BJ (cell line): ENCODE results near the gene FPR3. TPM values are rescaled to one million over a fixed set of nuclear protein-coding genes. Genes with fewer than 3 reads are reported as not detected.

Experiments
- CTCF ChIA-PET: fragments of 350-600 bp; formaldehyde crosslinking; extraction: SDS; loops from one replicate; lab custom pipeline; 2021; ENCODE audit warnings: antibody characterized with exemption, inconsistent platforms; lab: Yijun Ruan, JAX
- POLR2A ChIA-PET: fragments of 300-600 bp; sonication (Branson Sonifier 250); formaldehyde crosslinking; extraction: SDS; loops from one replicate; lab custom pipeline; 2021; ENCODE audit warnings: antibody characterized with exemption; lab: Charles Lee
- DNase-seq: peaks from one replicate; pipeline ENCODE4 v3.0.0-alpha.2; 2011; ENCODE audit warnings: low read depth
- H3K27me3 ChIP-seq: 2 replicates; pipeline ENCODE4 v1.6.0; 2011; ENCODE audit warnings: low read length; ENCODE audit not compliant: control insufficient read depth, insufficient read depth
- H3K36me3 ChIP-seq: 2 replicates; pipeline ENCODE4 v1.5.1; 2011; ENCODE audit warnings: low read length; ENCODE audit not compliant: control insufficient read depth, insufficient read depth
- H3K4me3 ChIP-seq: 2 replicates; pipeline ENCODE4 v1.5.1; 2011; ENCODE audit warnings: low read depth, mild to moderate bottlenecking, control low read depth, low read length
- polyA plus RNA-seq: library from polyadenylated mRNA; depleted of rRNA; stranded (reverse); fragments of >200 nt; gene quantifications from 2 replicates; pipeline ENCODE4 v1.2.3, GENCODE V29; 2011
- TF ChIP-seq, protein P1 (sequence below): IDR thresholded peaks from 2 replicates; pipeline ENCODE4 v1.5.1; 2011; ENCODE audit warnings: low read depth, mild to moderate bottlenecking, control low read depth, inconsistent platforms, low read length, moderate library complexity; ENCODE audit not compliant: insufficient read depth

FPR3 gene
- polyA plus RNA-seq, 1 experiment: not detected

DNA sequence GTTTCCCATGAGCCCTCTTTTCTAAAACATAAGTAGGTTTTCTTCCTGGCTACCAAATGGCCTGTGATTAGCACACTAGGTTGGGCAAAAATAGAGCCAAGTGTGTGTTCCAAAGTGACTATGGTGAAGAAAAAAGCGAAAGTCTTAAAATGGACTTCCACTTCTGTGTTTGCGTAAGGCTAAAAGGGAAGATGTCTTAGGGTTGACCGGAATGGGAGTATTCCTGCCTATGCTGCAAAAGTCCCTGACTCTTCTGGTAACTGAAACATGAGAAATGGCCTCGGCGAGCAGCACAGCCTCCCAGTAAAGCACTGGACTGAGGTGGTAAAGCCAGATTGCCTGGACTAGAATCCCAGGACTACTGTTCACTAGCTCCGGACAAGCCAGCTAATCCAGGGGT lies 40.8 kb upstream of the FPR3 start:
- CTCF ChIA-PET: interaction anchor here (1.7 kb wide), 1 partner anchor 24 kb away, joined by 4 read pairs; no protein-coding TSS in a partner anchor
- no peak for DNase-seq
- TF ChIP-seq, protein P1, sequence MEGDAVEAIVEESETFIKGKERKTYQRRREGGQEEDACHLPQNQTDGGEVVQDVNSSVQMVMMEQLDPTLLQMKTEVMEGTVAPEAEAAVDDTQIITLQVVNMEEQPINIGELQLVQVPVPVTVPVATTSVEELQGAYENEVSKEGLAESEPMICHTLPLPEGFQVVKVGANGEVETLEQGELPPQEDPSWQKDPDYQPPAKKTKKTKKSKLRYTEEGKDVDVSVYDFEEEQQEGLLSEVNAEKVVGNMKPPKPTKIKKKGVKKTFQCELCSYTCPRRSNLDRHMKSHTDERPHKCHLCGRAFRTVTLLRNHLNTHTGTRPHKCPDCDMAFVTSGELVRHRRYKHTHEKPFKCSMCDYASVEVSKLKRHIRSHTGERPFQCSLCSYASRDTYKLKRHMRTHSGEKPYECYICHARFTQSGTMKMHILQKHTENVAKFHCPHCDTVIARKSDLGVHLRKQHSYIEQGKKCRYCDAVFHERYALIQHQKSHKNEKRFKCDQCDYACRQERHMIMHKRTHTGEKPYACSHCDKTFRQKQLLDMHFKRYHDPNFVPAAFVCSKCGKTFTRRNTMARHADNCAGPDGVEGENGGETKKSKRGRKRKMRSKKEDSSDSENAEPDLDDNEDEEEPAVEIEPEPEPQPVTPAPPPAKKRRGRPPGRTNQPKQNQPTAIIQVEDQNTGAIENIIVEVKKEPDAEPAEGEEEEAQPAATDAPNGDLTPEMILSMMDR: no peak
- Histone ChIP-seq H3K27me3 (no peaks in the 10 kb centered on the region), H3K4me3 (no peak overlapping the region), H3K36me3 (no peaks in the 10 kb centered on the region)
- POLR2A ChIA-PET: no interaction called here

DNA sequence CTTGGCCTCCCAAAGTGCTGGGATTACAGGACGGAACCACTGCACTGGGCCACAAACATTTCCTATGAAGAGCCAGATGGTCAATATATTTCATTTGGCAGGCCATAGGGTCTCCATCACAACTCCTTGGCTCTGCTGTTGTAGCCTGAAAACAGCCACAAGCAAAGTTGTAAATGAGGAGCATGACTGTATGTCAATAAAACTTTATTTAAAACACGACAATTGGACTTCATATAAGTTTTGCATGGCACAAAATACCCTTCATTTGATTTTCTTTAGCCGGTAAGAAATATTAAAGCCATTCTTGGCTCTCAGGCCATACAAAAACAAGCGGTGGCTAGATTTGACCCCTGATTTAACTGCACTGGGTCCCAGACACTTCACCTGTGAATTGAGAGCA lies 40.2 kb upstream of the FPR3 start:
- ChIA-PET CTCF (interaction anchor here (1.7 kb wide), 1 partner anchor 23 kb away, joined by 4 read pairs; no protein-coding TSS in a partner anchor), POLR2A (no interaction called here)
- TF ChIP-seq, protein P1: no peak
- Histone ChIP-seq H3K27me3 (no peaks in the 10 kb centered on the region), H3K36me3 (no peaks in the 10 kb centered on the region), H3K4me3 (no peak overlapping the region)
- DNase-seq: no peak

DNA sequence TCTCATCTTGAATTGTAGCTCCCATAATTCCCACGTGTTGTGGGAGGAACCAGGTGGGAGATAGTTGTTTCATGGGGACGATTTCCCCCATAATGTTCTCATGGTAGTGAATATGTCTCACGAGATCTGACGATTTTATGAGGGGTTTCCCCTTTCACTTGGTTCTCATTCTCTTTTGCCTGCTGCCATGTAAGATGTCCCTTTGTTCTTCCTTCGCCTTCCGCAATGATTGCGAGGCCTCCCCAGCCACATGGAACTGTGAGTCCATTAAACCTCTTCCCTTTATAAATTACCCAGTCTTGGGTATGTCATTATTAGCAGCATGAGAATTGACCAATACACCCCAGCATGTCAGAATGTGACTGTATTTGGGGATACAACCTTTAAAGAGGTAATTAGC lies 39.4 kb upstream of the FPR3 start:
- ChIA-PET CTCF (interaction anchor here (1.7 kb wide), 1 partner anchor 22 kb away, joined by 4 read pairs; no protein-coding TSS in a partner anchor), POLR2A (no interaction called here)
- Histone ChIP-seq H3K27me3 (no peaks in the 10 kb centered on the region), H3K4me3 (no peak overlapping the region), H3K36me3 (no peaks in the 10 kb centered on the region)
- DNase-seq: no peak
- TF ChIP-seq, protein P1: no peak

DNA sequence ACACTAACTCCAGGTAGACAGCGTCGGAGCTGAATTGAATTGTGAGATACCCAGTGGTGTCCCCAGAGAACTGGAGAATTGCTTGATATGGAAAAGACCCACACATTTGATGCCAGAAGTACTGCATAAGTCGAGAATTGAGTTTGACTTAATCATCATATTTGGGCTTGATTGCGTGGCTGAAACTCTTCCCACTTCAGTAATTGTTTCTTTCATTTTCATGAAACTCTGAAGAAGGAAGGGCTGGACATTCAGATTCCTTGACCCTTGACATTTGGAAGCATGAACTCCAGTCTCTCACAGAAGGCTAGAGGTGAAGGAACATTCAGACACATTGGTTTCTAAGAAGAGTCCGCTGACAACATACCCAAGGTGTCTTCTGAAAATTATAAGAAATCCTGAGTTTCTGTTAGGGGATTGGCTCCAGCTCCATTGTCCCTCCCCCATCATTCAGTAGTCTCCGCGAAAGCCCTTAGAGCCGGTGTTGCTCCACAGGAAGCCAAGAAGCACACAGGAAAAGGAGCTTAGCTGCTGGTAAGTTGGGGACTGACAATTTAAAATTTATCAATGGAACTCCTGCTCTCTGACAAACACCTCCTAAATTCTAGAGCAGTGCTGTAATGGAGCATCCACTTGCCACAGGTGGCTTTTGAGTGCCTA lies 34.1 kb upstream of the FPR3 start, which contains the start of gene FPR2:
Gene FPR2 (plus strand): TSS at position 484 of the 660 bp plus-strand sequence. CDS start 7,479 bp downstream, outside the sequence.
- Histone ChIP-seq H3K27me3 (no peaks in the 10 kb centered on the region), H3K36me3 (no peaks in the 10 kb centered on the region), H3K4me3 (no peak within 1 kb of the TSS)
- TF ChIP-seq, protein P1: no peak
- CTCF ChIA-PET: no interaction called here
- POLR2A ChIA-PET: no interaction called here
- no peak for DNase-seq

DNA sequence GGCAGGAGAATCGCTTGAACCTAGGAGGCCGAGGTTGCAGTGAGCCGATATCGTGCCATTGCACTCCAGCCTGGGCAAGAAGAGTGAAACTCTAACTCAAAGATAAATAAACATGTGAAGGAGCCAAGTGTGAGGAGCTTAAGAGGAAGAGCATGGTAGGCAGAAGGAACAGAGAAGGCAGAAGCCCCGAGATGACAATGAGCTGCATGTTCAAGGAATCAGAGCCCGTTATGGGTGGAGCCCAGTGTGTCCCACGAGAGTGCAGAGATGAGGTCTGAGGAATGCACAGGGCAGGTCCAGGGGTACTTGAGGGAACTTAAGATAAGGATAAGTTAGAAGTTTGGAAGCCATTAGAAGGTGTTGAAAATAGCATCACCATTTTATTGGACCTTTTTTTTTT lies 33.3 kb upstream of the FPR3 start:
- DNase-seq: no peak
- CTCF ChIA-PET: no interaction called here
- Histone ChIP-seq H3K36me3 (no peaks in the 10 kb centered on the region), H3K4me3 (no peak overlapping the region), H3K27me3 (no peaks in the 10 kb centered on the region)
- POLR2A ChIA-PET: no interaction called here
- TF ChIP-seq, protein P1: no peak
